Measurements from ENCODE around the gene KLB. TPM values are rescaled to one million over a fixed set of nuclear protein-coding genes. Genes with fewer than 3 reads are reported as not detected.

Gene KLB
- total RNA-seq, 1 donor from 2014 or later = not detected

DNA sequence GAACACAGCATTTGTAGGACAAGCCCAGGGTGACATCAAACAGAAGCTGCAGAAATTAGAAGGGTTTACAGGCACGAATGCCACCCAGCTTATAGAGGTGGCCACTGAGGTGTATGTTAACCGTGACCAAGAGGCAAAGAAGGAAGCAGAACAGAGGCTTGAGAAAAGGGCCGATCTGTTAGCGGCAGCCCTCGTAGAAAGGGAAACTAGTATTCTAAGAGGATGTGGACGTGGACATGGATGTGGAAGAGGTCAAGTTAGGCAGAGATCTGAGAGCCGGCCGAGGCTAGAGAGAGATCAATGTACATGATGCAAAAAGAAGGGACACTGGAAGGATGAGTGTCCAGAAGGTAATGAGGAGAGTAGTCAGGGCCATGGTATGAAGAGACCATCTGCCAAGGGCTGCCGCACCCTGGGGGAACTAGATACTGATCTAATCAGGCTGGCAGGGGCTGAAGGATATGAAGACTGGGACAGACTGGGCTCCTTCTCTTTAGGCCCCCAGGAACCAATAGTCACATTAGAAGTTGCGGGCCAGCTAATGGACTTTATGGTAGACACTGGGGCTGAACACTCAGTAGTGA is 79.6 kb downstream of the KLB start:
- Mint-ChIP-seq H3K27ac (no peak overlapping the region), H3K4me1 (peaks cover 3% of the 10 kb centered on the region), H3K27me3 (ENCODE audit: low read depth) (no peaks in the 10 kb centered on the region), H3K4me3 (no peak overlapping the region), H3K36me3 (peaks cover 4% of the 10 kb centered on the region), H3K9me3 (peaks cover 7% of the 10 kb centered on the region)
- DNase-seq (ENCODE audit: low spot score in 2 of 2, unreplicated experiment in 2 of 2) = no peak
- TF ChIP-seq, protein P1, sequence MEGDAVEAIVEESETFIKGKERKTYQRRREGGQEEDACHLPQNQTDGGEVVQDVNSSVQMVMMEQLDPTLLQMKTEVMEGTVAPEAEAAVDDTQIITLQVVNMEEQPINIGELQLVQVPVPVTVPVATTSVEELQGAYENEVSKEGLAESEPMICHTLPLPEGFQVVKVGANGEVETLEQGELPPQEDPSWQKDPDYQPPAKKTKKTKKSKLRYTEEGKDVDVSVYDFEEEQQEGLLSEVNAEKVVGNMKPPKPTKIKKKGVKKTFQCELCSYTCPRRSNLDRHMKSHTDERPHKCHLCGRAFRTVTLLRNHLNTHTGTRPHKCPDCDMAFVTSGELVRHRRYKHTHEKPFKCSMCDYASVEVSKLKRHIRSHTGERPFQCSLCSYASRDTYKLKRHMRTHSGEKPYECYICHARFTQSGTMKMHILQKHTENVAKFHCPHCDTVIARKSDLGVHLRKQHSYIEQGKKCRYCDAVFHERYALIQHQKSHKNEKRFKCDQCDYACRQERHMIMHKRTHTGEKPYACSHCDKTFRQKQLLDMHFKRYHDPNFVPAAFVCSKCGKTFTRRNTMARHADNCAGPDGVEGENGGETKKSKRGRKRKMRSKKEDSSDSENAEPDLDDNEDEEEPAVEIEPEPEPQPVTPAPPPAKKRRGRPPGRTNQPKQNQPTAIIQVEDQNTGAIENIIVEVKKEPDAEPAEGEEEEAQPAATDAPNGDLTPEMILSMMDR (IDR thresholded peaks at IDR 0.05; ENCODE audit: unreplicated experiment) = no peak

DNA sequence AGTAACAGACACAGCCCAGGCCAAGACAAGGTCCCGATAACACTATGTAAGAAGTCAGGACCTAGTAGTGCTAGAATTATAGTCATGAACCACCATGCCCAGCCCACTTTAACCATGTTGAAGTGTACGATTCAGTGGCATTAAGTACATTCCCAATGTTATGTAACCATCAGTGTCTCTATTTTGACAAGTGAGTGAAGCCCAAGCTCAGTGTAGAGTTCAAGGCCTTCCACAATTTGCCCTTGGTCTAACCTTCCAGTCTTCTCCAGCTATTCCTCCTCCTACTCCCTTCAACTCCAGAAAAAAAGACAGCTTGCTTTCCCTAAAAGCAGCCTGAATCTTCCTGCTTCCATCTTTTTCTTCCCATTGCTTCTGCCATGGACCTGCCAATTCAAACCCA is 83.6 kb downstream of the KLB start:
- H3K4me1 Mint-ChIP-seq = peaks cover 3% of the 10 kb centered on the region
- no peaks in the 10 kb centered on the region for H3K36me3 Mint-ChIP-seq
- DNase-seq (ENCODE audit: low spot score in 2 of 2, unreplicated experiment in 2 of 2) = no peak
- H3K27me3 Mint-ChIP-seq (ENCODE audit: low read depth) = no peaks in the 10 kb centered on the region
- TF ChIP-seq, protein P1 (IDR thresholded peaks at IDR 0.05; ENCODE audit: unreplicated experiment) = no peak
- H3K27ac Mint-ChIP-seq = no peak overlapping the region
- H3K9me3 Mint-ChIP-seq = no peaks in the 10 kb centered on the region
- no peak overlapping the region for H3K4me3 Mint-ChIP-seq

DNA sequence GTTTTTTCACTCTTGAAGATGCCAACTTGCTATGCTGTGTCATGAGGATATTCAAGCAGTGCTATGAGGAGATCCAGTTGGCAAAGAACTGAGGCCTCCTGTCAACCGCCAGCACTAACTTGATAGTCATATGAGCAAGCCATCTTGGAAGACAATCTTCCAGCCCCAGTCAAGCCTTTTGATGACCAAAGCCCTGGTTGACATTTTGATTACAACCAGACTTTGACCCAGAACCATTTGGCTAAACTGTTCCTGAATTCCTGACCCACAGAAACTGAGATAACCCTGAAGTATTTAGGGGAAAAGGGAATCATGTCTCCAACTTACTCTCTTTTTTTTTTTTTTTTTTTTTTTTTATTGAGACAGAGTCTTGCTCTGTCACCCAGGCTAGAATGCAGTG is 87.6 kb downstream of the KLB start:
- no peaks in the 10 kb centered on the region for H3K9me3 Mint-ChIP-seq
- H3K27me3 Mint-ChIP-seq (ENCODE audit: low read depth) = no peaks in the 10 kb centered on the region
- H3K36me3 Mint-ChIP-seq = peaks cover 5% of the 10 kb centered on the region
- H3K4me3 Mint-ChIP-seq = no peak overlapping the region
- H3K4me1 Mint-ChIP-seq = no peaks in the 10 kb centered on the region
- no peak overlapping the region for H3K27ac Mint-ChIP-seq
- TF ChIP-seq, protein P1 (IDR thresholded peaks at IDR 0.05; ENCODE audit: unreplicated experiment) = no peak
- DNase-seq (ENCODE audit: low spot score in 2 of 2, unreplicated experiment in 2 of 2) = no peak

DNA sequence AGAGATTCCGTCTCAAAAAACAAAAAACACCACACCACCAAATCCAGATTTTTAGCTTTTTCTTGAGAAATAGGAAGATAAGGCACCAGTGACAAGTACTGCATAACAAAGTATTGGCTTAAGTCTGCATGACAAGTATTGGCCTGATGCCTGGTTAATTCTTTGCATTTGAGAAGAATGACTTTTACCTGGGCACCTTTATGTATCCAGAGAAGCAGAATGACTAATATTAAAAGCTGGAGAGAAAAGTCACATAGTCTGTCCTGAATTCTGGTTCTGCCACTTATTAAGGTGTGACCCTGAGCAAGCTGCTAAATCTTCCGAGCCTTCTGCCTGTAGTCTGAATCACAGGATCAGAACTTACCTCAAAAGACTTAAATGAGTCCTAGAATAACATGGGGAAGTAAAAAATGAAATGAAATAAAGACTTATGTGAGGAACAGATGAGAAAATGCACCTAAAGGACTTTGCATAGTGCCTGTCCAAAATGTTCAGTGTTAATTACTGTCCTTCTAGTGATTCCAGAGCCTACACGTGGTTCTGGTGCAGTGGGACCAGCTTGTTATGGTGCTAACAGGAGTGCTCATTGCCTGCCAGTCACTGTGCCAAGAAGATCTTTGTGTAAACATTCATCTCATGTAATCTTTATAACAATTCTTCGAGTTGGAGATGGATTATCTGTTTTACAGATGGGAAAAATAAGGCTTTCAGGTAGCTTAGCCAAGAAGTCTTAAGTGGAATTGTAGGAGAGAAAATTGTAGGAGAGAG is 88.9 kb downstream of the KLB start:
- DNase-seq (ENCODE audit: low spot score in 2 of 2, unreplicated experiment in 2 of 2) = no peak
- H3K27ac Mint-ChIP-seq = no peak overlapping the region
- H3K4me3 Mint-ChIP-seq = no peak overlapping the region
- H3K4me1 Mint-ChIP-seq = no peaks in the 10 kb centered on the region
- H3K36me3 Mint-ChIP-seq = peaks cover 8% of the 10 kb centered on the region
- TF ChIP-seq, protein P1 (IDR thresholded peaks at IDR 0.05; ENCODE audit: unreplicated experiment) = no peak
- no peaks in the 10 kb centered on the region for H3K27me3 Mint-ChIP-seq (ENCODE audit: low read depth)
- H3K9me3 Mint-ChIP-seq = no peaks in the 10 kb centered on the region

DNA sequence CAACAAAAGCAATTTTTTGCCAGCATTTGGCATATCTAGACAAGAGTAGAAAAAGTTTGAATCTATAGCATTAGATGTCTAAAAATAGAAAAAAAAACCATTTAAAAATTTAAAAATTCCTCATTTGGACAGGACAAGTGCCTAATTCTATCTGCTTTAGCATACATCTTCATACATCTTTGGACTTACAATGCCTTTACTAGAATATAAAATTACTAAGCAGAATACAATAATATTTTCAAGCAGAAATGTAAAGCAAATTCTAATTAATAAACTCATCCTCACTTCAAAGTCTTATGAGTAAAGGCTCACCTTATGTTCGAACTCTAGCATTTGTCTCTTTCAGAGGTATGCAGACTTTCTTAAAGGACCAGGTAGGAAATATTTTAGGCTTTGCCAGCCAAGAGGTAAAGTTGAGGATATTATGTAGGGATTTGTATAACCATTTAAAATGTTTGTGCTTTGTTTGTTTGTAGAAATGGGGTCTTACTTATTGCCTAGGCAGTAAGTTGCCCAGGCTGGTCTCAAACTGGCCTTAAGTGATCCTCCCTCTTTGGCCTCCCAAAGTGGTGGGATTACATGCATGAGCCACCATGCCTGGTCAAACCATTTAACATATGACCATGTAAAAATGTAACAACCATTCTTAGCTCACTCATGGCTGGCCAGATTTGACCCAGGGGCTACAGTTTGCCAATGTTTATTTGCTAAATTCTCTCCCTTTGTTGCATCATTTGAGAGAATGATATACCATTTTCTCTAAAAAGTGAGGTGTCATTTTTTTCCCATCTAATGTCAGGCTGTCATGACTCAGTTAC is 91.4 kb downstream of the KLB start:
- no peak overlapping the region for H3K4me3 Mint-ChIP-seq

More for the DNA sequence above, 91.4 kb downstream of the KLB start:
- no peaks in the 10 kb centered on the region for H3K27me3 Mint-ChIP-seq (ENCODE audit: low read depth)
- no peak for DNase-seq (ENCODE audit: low spot score in 2 of 2, unreplicated experiment in 2 of 2)
- peaks cover 19% of the 10 kb centered on the region for H3K36me3 Mint-ChIP-seq
- no peaks in the 10 kb centered on the region for H3K9me3 Mint-ChIP-seq
- no peaks in the 10 kb centered on the region for H3K4me1 Mint-ChIP-seq
- TF ChIP-seq, protein P1 (IDR thresholded peaks at IDR 0.05; ENCODE audit: unreplicated experiment) = no peak
- no peak overlapping the region for H3K27ac Mint-ChIP-seq

All from mesothelial cell of epicardium (in vitro differentiated cells).